Endothelial cell of umbilical vein (primary cell): Measurements from ENCODE around the gene SERPINA6. TPM values are rescaled to one million over a fixed set of nuclear protein-coding genes. Genes with fewer than 3 reads are reported as not detected.

ENCODE experiments used
- BruUV-seq: library from RNA; stranded (reverse); fragments of 400-500 nt; replicated peaks from 2 replicates; lab custom pipeline; 2021; lab: Mats Ljungman, UMichigan
- CTCF ChIA-PET: fragments of 300-600, 350-600 bp; sonication (Branson Sonifier 250); formaldehyde crosslinking; loops from one replicate; lab custom pipeline; 2021; ENCODE audit warnings: antibody characterized with exemption, inconsistent platforms; lab: Charles Lee
- POLR2A ChIA-PET: fragments of 300-600, 350-600 bp; sonication (Branson Sonifier 250); formaldehyde crosslinking; loops from one replicate; lab custom pipeline; 2021; ENCODE audit warnings: antibody characterized with exemption, inconsistent platforms; lab: Charles Lee
- DNase-seq: peaks from one replicate; pipeline ENCODE4 v3.0.0-alpha.2; 2011; ENCODE audit warnings: low read depth, low spot score
- FAIRE-seq: peaks from 2 replicates; lab custom pipeline; 2011; peaks lifted over from hg19 to GRCh38; lab: Jason Lieb, UNC
- H2AFZ ChIP-seq: 2 replicates; pipeline ENCODE4 v1.6.0; 2012; ENCODE audit warnings: low read depth, low read length, control low read depth, inconsistent platforms
- H3K27ac ChIP-seq: 2 replicates; pipeline ENCODE4 v1.5.1; 2011; ENCODE audit warnings: low read depth, mild to moderate bottlenecking, control low read depth, low read length, moderate library complexity; ENCODE audit not compliant: insufficient read depth
- H3K27me3 ChIP-seq, 2 experiments: 2 replicates each; pipeline versions ENCODE4 v1.6.0 to v1.6.1; 2011; ENCODE audit warnings: low read length in 2 of 2, mixed read lengths in 1 of 2; ENCODE audit not compliant: control insufficient read depth in 2 of 2, insufficient read depth in 2 of 2
- H3K36me3 ChIP-seq, 2 experiments: 2 replicates in 1 of 2; 3 replicates in 1 of 2; pipeline ENCODE4 v1.5.1; 2011; ENCODE audit warnings: low read length in 2 of 2, mild to moderate bottlenecking in 1 of 2, moderate library complexity in 1 of 2; ENCODE audit not compliant: control insufficient read depth in 2 of 2, insufficient read depth in 2 of 2; ENCODE audit errors: extremely low read depth in 1 of 2
- H3K4me1 ChIP-seq: 3 replicates; pipeline ENCODE4 v1.5.1; 2011; ENCODE audit warnings: mild to moderate bottlenecking, low read length; ENCODE audit not compliant: control insufficient read depth, insufficient read depth; ENCODE audit errors: extremely low read depth
- H3K4me2 ChIP-seq: 2 replicates; pipeline ENCODE4 v1.6.1; 2011; ENCODE audit warnings: low read length, control low read depth, mixed read lengths; ENCODE audit not compliant: insufficient read depth
- H3K4me3 ChIP-seq, 3 experiments: fragments of 200-600 bp in 1 of 3; sonication (generic), shearing (Covaris generic) in 1 of 3; replicated peaks in 1 of 3; 2 replicates each; pipeline ENCODE4 v1.5.1; 2011 to 2016; ENCODE audit warnings: control low read depth in 3 of 3, low read length in 3 of 3, mild to moderate bottlenecking in 2 of 3, inconsistent platforms in 1 of 3, low read depth in 1 of 3, moderate library complexity in 1 of 3; ENCODE audit not compliant: insufficient read depth in 1 of 3
- H3K79me2 ChIP-seq: 2 replicates; pipeline ENCODE4 v1.6.0; 2012; ENCODE audit warnings: low read length, inconsistent platforms; ENCODE audit not compliant: control insufficient read depth, insufficient read depth
- H3K9ac ChIP-seq: replicated peaks from 2 replicates; pipeline ENCODE3; 2011; ENCODE audit warnings: low read length, control low read depth; ENCODE audit not compliant: insufficient read depth; ENCODE audit errors: extremely low read depth
- H3K9me1 ChIP-seq: replicated peaks from 3 replicates; pipeline ENCODE4 v1.6.0; 2011; ENCODE audit warnings: mild to moderate bottlenecking, low read length; ENCODE audit not compliant: control insufficient read depth, insufficient read depth; ENCODE audit errors: extremely low read depth
- H3K9me3 ChIP-seq: replicated peaks from 2 replicates; pipeline ENCODE4 v1.5.1; 2012; ENCODE audit warnings: low read length, inconsistent platforms; ENCODE audit not compliant: control insufficient read depth, insufficient read depth
- H4K20me1 ChIP-seq: replicated peaks from 2 replicates; pipeline ENCODE3; 2011; ENCODE audit warnings: mild to moderate bottlenecking, low read length; ENCODE audit not compliant: control insufficient read depth, insufficient read depth; ENCODE audit errors: extremely low read depth
- EZH2 ChIP-seq: IDR thresholded peaks from 2 replicates; pipeline ENCODE4 v1.6.1; 2012; ENCODE audit warnings: borderline replicate concordance, low read depth, mild to moderate bottlenecking, moderate library complexity, low read length, inconsistent platforms; ENCODE audit not compliant: severe bottlenecking
- JUN ChIP-seq: IDR thresholded peaks from 2 replicates; pipeline ENCODE4 v1.6.1; 2011; ENCODE audit warnings: borderline replicate concordance, low read depth; ENCODE audit not compliant: insufficient read length, insufficient read depth
- dilution Hi-C: fragments of 300-500 bp; cut with MboI; formaldehyde crosslinking; loops from one replicate; pipeline ENCODE4 v1.15.0; 2019; ENCODE audit warnings: low sequenced_read_pairs; ENCODE audit not compliant: extremely low pct_ligation_motif_present
- intact Hi-C: fragments of 100-400 bp; cut with micrococcal nuclease; formaldehyde crosslinking; loops from one replicate; pipeline ENCODE4 v1.10.0; 2022
- polyA plus RNA-seq, 4 experiments: library from polyadenylated mRNA; depleted of rRNA in 3 of 4; stranded (reverse) in 3 of 4; unstranded in 1 of 4; fragments of >200 nt; gene quantifications; 2 replicates each; pipeline versions ENCODE4 v1.2.1 to v1.2.3, GENCODE V29; 2011 to 2012; ENCODE audit warnings: missing spikeins in 1 of 4
- total RNA-seq: library from RNA; stranded (reverse); gene quantifications from 2 replicates; pipeline ENCODE4 v1.2.3, GENCODE V29; 2021
- TF ChIP-seq, protein P1 (sequence below), 2 donors: IDR thresholded peaks; 1 replicate in 1 of 2; 2 replicates in 1 of 2; pipeline ENCODE4 v1.5.1; 2011; ENCODE audit warnings: low read length in 2 of 2, mild to moderate bottlenecking in 2 of 2, moderate library complexity in 2 of 2, control low read depth in 1 of 2, inconsistent platforms in 1 of 2, low read depth in 1 of 2; ENCODE audit not compliant: insufficient read depth in 1 of 2; ENCODE audit errors: extremely low read depth in 1 of 2

The SERPINA6 gene
- total and polyA plus RNA-seq, 2 donors (not counting 3 experiments of a cell fraction or from before 2014, with no cell fraction given): not detected

- intact Hi-C loops (no loop called here), dilution Hi-C loops (no loop called here)
- TF ChIP-seq JUN: no peak
- TF ChIP-seq EZH2: no peak
- TF ChIP-seq, protein P1, sequence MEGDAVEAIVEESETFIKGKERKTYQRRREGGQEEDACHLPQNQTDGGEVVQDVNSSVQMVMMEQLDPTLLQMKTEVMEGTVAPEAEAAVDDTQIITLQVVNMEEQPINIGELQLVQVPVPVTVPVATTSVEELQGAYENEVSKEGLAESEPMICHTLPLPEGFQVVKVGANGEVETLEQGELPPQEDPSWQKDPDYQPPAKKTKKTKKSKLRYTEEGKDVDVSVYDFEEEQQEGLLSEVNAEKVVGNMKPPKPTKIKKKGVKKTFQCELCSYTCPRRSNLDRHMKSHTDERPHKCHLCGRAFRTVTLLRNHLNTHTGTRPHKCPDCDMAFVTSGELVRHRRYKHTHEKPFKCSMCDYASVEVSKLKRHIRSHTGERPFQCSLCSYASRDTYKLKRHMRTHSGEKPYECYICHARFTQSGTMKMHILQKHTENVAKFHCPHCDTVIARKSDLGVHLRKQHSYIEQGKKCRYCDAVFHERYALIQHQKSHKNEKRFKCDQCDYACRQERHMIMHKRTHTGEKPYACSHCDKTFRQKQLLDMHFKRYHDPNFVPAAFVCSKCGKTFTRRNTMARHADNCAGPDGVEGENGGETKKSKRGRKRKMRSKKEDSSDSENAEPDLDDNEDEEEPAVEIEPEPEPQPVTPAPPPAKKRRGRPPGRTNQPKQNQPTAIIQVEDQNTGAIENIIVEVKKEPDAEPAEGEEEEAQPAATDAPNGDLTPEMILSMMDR (IDR thresholded peaks at IDR 0.05; ENCODE audit: extremely low read depth in 1 of 2, insufficient read depth in 1 of 2, low read depth in 1 of 2, low read length in 2 of 2): no peak
- DNase-seq (no peak), FAIRE-seq (no peak)
- Histone ChIP-seq H3K4me2 (no peak overlapping the region), H3K4me1 (no peaks in the 10 kb centered on the region), H3K9ac (no peak overlapping the region), H3K27ac (no peak overlapping the region), H2AFZ (no peak overlapping the region), H3K79me2 (no peaks in the 10 kb centered on the region), H3K36me3 (no peaks in the 10 kb centered on the region), H3K4me3 (no peak overlapping the region), H3K27me3 (no peaks in the 10 kb centered on the region), H4K20me1 (no peaks in the 10 kb centered on the region), H3K9me1 (no peaks in the 10 kb centered on the region), H3K9me3 (no peaks in the 10 kb centered on the region)
- CTCF ChIA-PET: no interaction called here
- BruUV-seq: no TSS peak
- POLR2A ChIA-PET: no interaction called here
Measured at GRCh38 chr14:94367347-94368242, 44.5 kb upstream of the SERPINA6 start.
